Left ventricle myocardium inferior (tissue), 1 donor: ENCODE data around the gene USP51. TPM values are rescaled to one million over a fixed set of nuclear protein-coding genes. Genes with fewer than 3 reads are reported as not detected.
"Not testable (repeated sequence)": the region's sequence is repeated elsewhere in the genome, so short reads cannot be mapped to it uniquely, and the experiment has no call there.

ENCODE experiments used
- DNase-seq: peaks from one replicate; pipeline ENCODE4 v3.0.0-alpha.2; 2020
- H3K27ac ChIP-seq: fragments of 200-600 bp; replicated peaks from 2 replicates; pipeline ENCODE4 v1.8.0; 2021
- H3K27me3 ChIP-seq: fragments of 200-600 bp; 2 replicates; pipeline ENCODE4 v1.8.0; 2021; ENCODE audit warnings: low read depth
- H3K36me3 ChIP-seq: fragments of 200-600 bp; 2 replicates; pipeline ENCODE4 v1.8.0; 2021
- H3K4me1 ChIP-seq: fragments of 200-600 bp; 2 replicates; pipeline ENCODE4 v1.8.0; 2021
- H3K4me3 ChIP-seq: fragments of 200-600 bp; 2 replicates; pipeline ENCODE4 v1.8.0; 2021; ENCODE audit warnings: mild to moderate bottlenecking, moderate library complexity
- H3K9me3 ChIP-seq: fragments of 200-600 bp; replicated peaks from 2 replicates; pipeline ENCODE4 v1.8.0; 2021
- CTCF ChIP-seq: fragments of 200-600 bp; IDR thresholded peaks from 2 replicates; pipeline ENCODE4 v1.8.0; 2021; ENCODE audit warnings: antibody characterized with exemption, mild to moderate bottlenecking, borderline replicate concordance
- intact Hi-C: fragments of 100-400 bp; cut with micrococcal nuclease; formaldehyde crosslinking; loops from one replicate; pipeline ENCODE4 v1.11.0; 2022
- total RNA-seq: library from RNA; stranded (reverse); fragmentation: NEBNext Ultra II Directional; extraction: Animal tissue kit (Norgen Biotek cat#: 25700); gene quantifications from one replicate; pipeline ENCODE4 v1.2.1, GENCODE V29; 2021
- donor health status: DM: no; HTN: yes; CAD: no; lungs with severe emphysema.

USP51 gene
- total RNA-seq, 1 donor from 2014 or later = 1.4 TPM

- Histone ChIP-seq H3K4me3 (no peak overlapping the region), H3K4me1 (peaks cover 8% of the 10 kb centered on the region), H3K27me3 (no peaks in the 10 kb centered on the region), H3K27ac (no peak overlapping the region), H3K36me3 (no peaks in the 10 kb centered on the region), H3K9me3 (no peaks in the 10 kb centered on the region)
- DNase-seq = no peak
- intact Hi-C loops = no loop called here
- TF ChIP-seq CTCF = no peak
These were observed 2.5 kb downstream of the USP51 start for GRCh38 chrX:55487143-55487542.

- Histone ChIP-seq H3K36me3 (no peaks in the 10 kb centered on the region), H3K9me3 (no peaks in the 10 kb centered on the region), H3K27me3 (no peaks in the 10 kb centered on the region), H3K27ac (no peak overlapping the region), H3K4me3 (no peak overlapping the region), H3K4me1 (peaks cover 8% of the 10 kb centered on the region)
- TF ChIP-seq CTCF = no peak
- intact Hi-C loops = no loop called here
- no peak for DNase-seq
These were observed 2.9 kb downstream of the USP51 start for GRCh38 chrX:55486736-55487135.

GRCh38 chrX:55484948-55485347, 4.7 kb downstream of the USP51 start:
- intact Hi-C loops = no loop called here
- Histone ChIP-seq H3K36me3 (no peaks in the 10 kb centered on the region), H3K27me3 (no peaks in the 10 kb centered on the region), H3K9me3 (no peaks in the 10 kb centered on the region), H3K4me1 (peaks cover 4% of the 10 kb centered on the region), H3K4me3 (no peak overlapping the region), H3K27ac (no peak overlapping the region)
- no peak for TF ChIP-seq CTCF
- no peak for DNase-seq

GRCh38 chrX:55480390-55481062, 9.1 kb downstream of the USP51 start:
- DNase-seq = no peak
- H3K4me1 ChIP-seq = no peaks in the 10 kb centered on the region
- no peak overlapping the region for H3K4me3 ChIP-seq
- no peaks in the 10 kb centered on the region for H3K9me3 ChIP-seq
- H3K36me3 ChIP-seq = no peaks in the 10 kb centered on the region
- no peaks in the 10 kb centered on the region for H3K27me3 ChIP-seq
- no peak overlapping the region for H3K27ac ChIP-seq
- no peak for TF ChIP-seq CTCF
- intact Hi-C loops = no loop called here

GRCh38 chrX:55479956-55480355, 9.7 kb downstream of the USP51 start:
- H3K27me3 ChIP-seq, intact Hi-C loops, DNase-seq, H3K4me3 ChIP-seq, H3K36me3 ChIP-seq, H3K27ac ChIP-seq, H3K4me1 ChIP-seq, H3K9me3 ChIP-seq: not testable (repeated sequence)

GRCh38 chrX:55465791-55466190, 23.9 kb downstream of the USP51 start:
- intact Hi-C loops, H3K27me3 ChIP-seq, DNase-seq: not testable (repeated sequence)

GRCh38 chrX:55465108-55465507, 24.5 kb downstream of the USP51 start:
- H3K9me3 ChIP-seq, H3K4me3 ChIP-seq, H3K27ac ChIP-seq, intact Hi-C loops, H3K4me1 ChIP-seq, H3K36me3 ChIP-seq, H3K27me3 ChIP-seq, DNase-seq: not testable (repeated sequence)

More at GRCh38 chrX:55465791-55466190, 23.9 kb downstream of the USP51 start:
- not testable (repeated sequence) for H3K9me3 ChIP-seq, H3K36me3 ChIP-seq, H3K27ac ChIP-seq, H3K4me1 ChIP-seq, H3K4me3 ChIP-seq

GRCh38 chrX:55464050-55464449, 25.6 kb downstream of the USP51 start:
- H3K9me3 ChIP-seq, H3K4me3 ChIP-seq, DNase-seq, H3K4me1 ChIP-seq, H3K36me3 ChIP-seq, H3K27ac ChIP-seq, intact Hi-C loops, H3K27me3 ChIP-seq: not testable (repeated sequence)

GRCh38 chrX:55459926-55460325, 29.7 kb downstream of the USP51 start:
- H3K4me1 ChIP-seq, intact Hi-C loops, H3K36me3 ChIP-seq, H3K9me3 ChIP-seq, H3K4me3 ChIP-seq, H3K27ac ChIP-seq, H3K27me3 ChIP-seq, DNase-seq: not testable (repeated sequence)

GRCh38 chrX:55459426-55459825, 30.2 kb downstream of the USP51 start:
- H3K27me3 ChIP-seq, H3K36me3 ChIP-seq, H3K27ac ChIP-seq, H3K4me3 ChIP-seq, H3K4me1 ChIP-seq, DNase-seq, intact Hi-C loops, H3K9me3 ChIP-seq: not testable (repeated sequence)
